Measurements from ENCODE around the gene ASIC1.

The ASIC1 gene

DNA sequence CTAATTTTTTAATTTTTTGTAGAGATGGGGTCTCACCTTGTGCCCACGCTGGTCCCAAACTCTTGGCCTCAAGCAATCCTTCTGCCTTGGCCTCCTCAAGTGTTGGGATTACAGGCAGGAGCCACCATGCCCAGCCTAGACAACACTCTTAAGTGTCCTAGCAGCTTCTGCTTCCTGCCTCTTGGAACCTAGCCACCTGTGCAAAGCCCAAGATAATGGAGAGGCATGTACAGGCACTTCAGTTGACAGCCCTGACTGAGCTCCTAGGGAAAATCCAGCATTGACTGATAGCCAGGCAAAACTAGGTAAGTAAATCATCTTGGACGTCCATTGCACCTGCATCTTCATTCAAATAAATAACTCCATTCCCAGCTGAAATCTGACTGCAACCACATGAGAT, 70.2 kb downstream of the ASIC1 start:
- Mint-ChIP-seq H3K9me3 (no peaks in the 10 kb centered on the region), H3K4me1 (ENCODE audit: low read depth) (peaks cover 16% of the 10 kb centered on the region), H3K27ac (no peak overlapping the region), H3K4me3 (no peak overlapping the region), H3K27me3 (ENCODE audit: low read depth) (no peaks in the 10 kb centered on the region), H3K36me3 (ENCODE audit: low read depth) (peaks cover 42% of the 10 kb centered on the region)
- DNase-seq (ENCODE audit: low spot score) = no peak

DNA sequence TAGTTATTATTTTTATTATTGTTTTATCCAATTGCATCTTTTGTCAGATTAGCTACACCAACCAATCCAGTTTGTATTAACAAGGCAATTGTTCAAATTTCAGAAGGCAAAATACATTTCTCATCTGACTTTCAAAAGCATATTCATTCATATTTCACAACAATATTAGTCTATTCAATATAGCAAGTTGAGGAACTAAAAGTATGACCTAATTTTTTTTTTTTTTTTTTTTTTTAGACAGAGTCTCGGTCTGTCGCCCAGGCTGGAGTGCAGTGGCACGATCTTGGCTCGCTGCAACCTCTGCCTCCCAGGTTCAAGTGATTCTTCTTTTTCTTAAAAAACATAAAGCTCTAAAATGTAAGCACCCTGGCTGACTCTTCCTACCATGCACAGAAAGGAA, 71.9 kb downstream of the ASIC1 start:
- Mint-ChIP-seq H3K9me3 (no peaks in the 10 kb centered on the region), H3K27me3 (ENCODE audit: low read depth) (no peaks in the 10 kb centered on the region), H3K4me1 (ENCODE audit: low read depth) (peaks cover 19% of the 10 kb centered on the region), H3K27ac (no peak overlapping the region), H3K4me3 (no peak overlapping the region), H3K36me3 (ENCODE audit: low read depth) (peaks cover 47% of the 10 kb centered on the region)
- no peak for DNase-seq (ENCODE audit: low spot score)

DNA sequence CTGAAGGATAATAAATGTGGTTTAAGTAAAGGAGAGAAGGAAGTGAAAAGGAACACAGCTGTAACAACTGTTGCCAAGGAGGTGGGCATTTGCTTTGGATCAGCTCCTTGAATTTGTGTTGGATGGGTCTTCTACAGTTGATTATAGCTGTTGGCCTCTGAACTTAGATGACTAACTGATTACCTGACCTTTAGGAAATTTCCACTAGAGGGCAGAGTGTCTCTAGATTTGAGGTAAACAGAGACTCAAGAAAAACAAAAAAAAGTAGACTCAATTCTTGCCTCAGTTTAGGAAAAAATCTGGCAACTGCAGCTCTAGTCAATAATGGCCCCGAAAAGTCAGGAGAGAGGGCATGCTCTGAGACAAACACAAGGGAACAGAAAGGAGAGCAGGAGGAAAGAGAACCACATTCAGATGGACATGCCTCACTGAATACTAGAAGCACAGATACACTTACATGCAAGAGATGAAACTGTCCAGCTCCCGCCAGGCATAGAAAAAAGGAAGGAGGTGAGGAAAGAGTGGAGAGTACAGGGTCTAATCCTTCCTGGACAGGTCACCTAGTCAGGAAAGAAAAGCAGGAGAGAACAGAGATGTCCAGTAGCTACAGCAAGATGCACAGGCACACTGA, 75.2 kb downstream of the ASIC1 start:
- no peak for DNase-seq (ENCODE audit: low spot score)
- Mint-ChIP-seq H3K27me3 (ENCODE audit: low read depth) (no peaks in the 10 kb centered on the region), H3K4me3 (no peak overlapping the region), H3K9me3 (no peaks in the 10 kb centered on the region), H3K36me3 (ENCODE audit: low read depth) (peaks cover 56% of the 10 kb centered on the region), H3K4me1 (ENCODE audit: low read depth) (peaks cover 9% of the 10 kb centered on the region), H3K27ac (peak overlapping the region; percentile 58)

Data from T-helper 2 cell treated with Interferon-gamma antibody and Interleukin-4, amounts not matched to agents 5 μg/mL and 100 μg/mL, for 36 hours (primary cell).